ENCODE data around the gene NR3C1. TPM values are rescaled to one million over a fixed set of nuclear protein-coding genes. Genes with fewer than 3 reads are reported as not detected.
A peak's percentile ranks its signal among the peaks of the same experiment; 100 is the strongest.

Gene NR3C1
- 10 to 100 TPM; 67.8 to 73.5 TPM for total RNA-seq
- long read RNA-seq, donor 1, full-length matches to known transcripts: 6 of 37 reads
- long read RNA-seq, donor 1, partial matches to known transcripts: 23 of 37 reads
- long read RNA-seq, donor 1, other reads (novel, unspliced or antisense): 8 of 37 reads
- long read RNA-seq, donor 2, partial matches to known transcripts: 94 of 112 reads
- long read RNA-seq, donor 2, other reads (novel, unspliced or antisense): 18 of 112 reads

DNA sequence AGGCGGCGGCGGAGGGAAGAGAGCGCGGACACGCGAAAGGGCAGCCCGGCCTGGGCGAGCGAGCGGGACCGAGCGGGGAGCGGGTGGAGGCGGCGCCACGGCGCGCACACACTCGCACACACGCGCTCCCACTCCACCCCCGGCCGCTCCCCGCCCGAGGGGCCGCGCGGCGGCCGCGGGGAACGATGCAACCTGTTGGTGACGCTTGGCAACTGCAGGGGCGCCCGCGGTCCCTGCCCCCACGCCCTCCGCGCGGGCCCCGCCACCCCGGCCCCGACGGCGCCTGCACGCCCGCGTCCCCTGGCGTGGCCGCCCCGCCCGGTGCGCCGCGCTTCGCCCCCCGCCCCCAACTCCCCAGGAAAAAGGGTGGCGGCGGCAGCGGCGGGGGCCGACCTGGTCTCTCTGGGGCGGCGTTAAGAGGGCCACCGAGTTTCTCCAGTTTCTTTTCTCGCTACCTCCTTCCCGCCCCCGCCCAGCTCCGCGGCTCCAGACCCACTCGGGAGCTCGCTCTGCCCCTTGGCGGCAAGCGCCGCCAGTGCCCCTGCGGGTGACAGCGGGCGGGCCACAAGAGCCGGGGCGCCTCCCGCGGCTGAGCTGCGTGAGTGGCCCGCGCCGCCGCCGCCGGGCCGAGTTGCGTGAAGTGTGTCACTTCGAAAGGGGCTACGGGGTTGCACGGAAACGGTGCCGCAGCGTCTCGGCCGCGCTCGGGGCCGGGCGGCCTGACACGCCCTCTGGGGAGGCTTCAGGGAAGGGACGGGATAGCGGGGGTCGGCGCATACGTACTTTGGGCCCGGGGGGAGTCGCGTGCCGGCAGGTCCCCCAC is at the start of gene NR3C1:
Gene NR3C1 (minus strand): TSS at position 94 of the 823 bp plus-strand sequence. CDS start 2,847 bp downstream, outside the sequence.
- intact Hi-C loops (cut with DNase I): loop anchor here (10.0 kb wide), 4 partner anchors 249 to 479 kb away; no protein-coding TSS in a partner anchor
- DNase-seq (ENCODE audit: low spot score): peak; percentile 96

GRCh38 chr5:143449772-143450171 is 46.3 kb upstream of the NR3C1 start:
- intact Hi-C loops (cut with DNase I): no loop called here
- no peak for DNase-seq (ENCODE audit: low spot score)

DNA sequence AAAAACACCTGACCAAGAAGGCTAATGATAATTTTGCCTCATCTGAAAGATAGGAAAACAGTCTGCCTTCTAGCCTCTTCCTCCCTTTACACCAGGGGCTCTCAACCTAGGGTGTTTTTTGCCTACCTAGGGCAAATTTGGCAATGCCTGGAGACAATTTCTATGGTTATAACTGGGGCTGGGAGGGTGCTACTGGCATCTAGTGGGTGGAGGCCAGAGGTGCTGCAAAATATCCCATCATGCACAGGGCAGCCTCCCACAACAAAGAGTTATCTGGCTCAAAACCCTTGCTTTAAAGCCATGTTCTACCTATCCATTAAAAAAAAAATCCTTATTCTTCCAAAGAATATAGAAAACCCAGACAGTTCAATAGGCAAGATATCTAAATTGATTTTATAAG is 45.0 kb upstream of the NR3C1 start:
- no peak for DNase-seq (ENCODE audit: low spot score)
- intact Hi-C loops (cut with DNase I): no loop called here

DNA sequence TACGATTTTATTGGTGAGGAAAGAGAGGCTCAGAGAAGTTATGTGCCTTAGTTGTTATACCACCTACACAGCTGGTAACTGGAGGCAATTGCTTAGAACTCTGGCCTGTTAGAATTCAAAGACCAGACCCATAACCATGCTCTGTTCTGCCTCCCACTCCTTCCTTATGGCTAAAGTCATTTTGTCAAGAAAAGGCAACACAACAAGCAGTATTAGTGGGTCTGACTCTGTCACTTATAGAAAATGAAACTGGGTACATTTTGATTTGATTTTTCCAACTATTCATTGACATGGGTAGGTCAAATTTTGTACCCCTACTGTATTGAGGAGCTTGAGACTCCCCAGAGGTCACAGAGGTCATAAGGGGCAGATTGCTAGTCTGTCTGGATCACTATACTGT is 44.5 kb upstream of the NR3C1 start:
- DNase-seq (ENCODE audit: low spot score): no peak
- intact Hi-C loops (cut with DNase I): no loop called here

- DNase-seq (ENCODE audit: low spot score): no peak
- intact Hi-C loops (cut with DNase I): no loop called here
These were observed 43.2 kb upstream of the NR3C1 start for GRCh38 chr5:143446535-143447226.

DNA sequence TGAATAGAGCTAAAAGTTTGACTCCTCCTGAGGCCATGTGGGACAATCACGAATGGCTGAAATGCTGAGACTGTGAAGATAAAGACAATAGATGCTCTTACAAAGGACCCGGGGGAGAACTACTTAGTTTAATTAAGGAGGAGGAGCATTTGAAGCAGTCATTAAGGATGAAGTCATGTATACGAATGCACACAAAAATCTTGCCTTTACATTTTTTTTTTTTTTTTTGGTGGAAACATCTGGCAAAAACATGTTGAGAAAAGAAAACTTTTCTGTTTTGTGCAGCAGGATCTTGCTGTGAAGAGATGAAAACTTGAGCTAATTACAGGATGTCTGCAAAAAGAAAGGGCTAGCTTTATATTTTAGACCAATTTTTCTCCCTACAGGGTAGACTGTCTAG is 42.3 kb upstream of the NR3C1 start:
- intact Hi-C loops (cut with DNase I): no loop called here
- DNase-seq (ENCODE audit: low spot score): no peak

- intact Hi-C loops (cut with DNase I): no loop called here
- no peak for DNase-seq (ENCODE audit: low spot score)
These were observed 39.8 kb upstream of the NR3C1 start for GRCh38 chr5:143443330-143443729.

DNA sequence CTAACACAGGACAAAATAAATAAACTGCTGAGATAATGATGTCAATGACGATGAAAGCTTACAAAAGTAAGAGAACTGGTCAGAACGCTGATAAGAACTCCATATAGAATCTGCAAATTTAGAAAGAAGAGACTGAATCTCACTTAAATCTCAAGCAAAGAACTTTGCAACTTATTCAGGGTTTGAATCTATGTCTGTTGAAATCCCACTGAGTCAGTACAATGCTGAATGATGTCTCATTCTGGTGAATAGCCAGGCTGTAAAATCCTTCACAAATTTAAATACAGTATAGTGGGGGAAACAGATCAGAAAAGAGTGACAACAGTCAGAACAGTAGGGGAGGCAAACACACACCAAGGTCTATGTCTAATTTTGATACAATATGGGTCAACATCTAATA is 38.9 kb upstream of the NR3C1 start:
- DNase-seq (ENCODE audit: low spot score): no peak
- intact Hi-C loops (cut with DNase I): no loop called here

DNA sequence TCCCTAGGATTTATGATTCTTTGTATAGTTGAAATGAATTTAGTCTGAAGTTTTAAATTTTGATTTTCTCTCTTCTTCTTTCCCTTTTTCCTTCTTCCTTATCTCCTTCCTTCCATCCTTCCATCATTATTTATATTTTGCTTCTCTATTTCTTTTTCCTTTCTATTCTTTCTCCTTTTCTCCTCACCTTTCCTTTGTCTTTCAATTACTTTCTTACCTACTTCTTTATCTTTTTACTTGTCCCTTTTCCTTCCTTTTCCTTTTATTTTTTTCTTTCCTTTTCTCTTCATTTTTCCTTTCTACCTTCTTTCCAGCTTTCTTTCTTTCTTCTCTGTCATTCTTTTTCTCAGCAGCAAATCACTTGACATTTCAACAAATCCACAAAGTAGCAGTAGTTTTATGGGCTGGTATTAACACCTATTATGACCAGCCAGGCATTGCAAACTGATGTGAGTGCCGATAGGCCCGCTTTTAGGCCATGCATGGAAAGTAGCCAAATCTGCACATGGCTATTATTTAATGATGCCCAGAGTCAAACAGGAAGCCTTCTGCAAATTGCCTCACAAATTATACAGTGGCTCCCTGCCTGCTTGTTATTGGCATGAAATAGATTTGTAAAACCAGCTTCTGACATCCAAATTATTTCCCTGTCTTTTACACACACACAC is 37.1 kb upstream of the NR3C1 start:
- DNase-seq (ENCODE audit: low spot score): no peak
- intact Hi-C loops (cut with DNase I): no loop called here

GRCh38 chr5:143437666-143438273 is 34.3 kb upstream of the NR3C1 start:
- DNase-seq (ENCODE audit: low spot score): no peak
- intact Hi-C loops (cut with DNase I): loop anchor here in 1 of 2 donors (1.0 kb wide), 1 partner anchor 21 kb away; no protein-coding TSS in a partner anchor

- intact Hi-C loops (cut with DNase I): loop anchor here in 1 of 2 donors (1.0 kb wide), 1 partner anchor 21 kb away; no protein-coding TSS in a partner anchor
- no peak for DNase-seq (ENCODE audit: low spot score)
These were observed 33.4 kb upstream of the NR3C1 start for GRCh38 chr5:143436871-143437270.

DNA sequence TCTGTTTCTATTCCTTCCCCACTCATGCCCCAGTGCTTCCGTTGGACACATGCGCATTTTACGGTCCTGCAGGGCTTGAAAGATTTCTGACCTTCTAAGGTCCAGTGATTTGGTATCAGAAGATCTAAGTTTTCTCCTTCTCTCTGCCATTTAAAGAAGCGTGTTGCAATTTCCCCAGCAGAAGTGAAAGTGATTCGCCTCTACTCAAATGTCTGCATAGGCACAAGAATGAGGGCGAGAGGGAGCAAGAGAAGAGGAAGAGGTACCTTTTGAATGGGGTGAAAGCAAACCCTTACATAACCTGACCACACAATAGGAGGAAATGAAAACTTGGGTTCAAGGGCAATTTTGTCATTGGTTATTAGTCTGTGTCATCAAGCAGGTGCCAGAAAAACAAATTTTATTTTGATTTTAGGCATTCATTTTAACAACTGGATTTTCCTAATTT is 31.7 kb upstream of the NR3C1 start:
- intact Hi-C loops (cut with DNase I): no loop called here
- no peak for DNase-seq (ENCODE audit: low spot score)

- no peak for DNase-seq (ENCODE audit: low spot score)
- intact Hi-C loops (cut with DNase I): no loop called here
These were observed 31.0 kb upstream of the NR3C1 start for GRCh38 chr5:143434261-143435209.

DNA sequence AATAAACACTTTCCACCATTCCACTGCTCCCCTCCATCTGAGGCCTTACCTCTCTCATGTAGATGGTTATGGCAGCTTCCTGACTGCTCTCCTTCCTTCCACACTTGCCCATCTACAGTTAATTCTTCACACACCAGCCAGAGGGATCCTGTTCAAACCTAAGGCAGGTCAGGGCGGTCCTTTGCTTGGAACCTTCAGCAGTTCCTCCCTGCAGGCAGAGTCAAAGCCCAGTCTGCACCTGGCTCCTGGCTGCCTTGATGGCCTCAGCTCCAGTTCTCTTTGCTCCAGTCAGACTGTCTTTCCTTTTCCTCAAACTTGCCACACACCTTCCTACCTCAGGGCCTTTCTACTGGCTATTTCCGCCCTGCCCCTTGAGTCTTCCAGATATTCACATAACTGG is 30.2 kb upstream of the NR3C1 start:
- intact Hi-C loops (cut with DNase I): no loop called here
- no peak for DNase-seq (ENCODE audit: low spot score)

DNA sequence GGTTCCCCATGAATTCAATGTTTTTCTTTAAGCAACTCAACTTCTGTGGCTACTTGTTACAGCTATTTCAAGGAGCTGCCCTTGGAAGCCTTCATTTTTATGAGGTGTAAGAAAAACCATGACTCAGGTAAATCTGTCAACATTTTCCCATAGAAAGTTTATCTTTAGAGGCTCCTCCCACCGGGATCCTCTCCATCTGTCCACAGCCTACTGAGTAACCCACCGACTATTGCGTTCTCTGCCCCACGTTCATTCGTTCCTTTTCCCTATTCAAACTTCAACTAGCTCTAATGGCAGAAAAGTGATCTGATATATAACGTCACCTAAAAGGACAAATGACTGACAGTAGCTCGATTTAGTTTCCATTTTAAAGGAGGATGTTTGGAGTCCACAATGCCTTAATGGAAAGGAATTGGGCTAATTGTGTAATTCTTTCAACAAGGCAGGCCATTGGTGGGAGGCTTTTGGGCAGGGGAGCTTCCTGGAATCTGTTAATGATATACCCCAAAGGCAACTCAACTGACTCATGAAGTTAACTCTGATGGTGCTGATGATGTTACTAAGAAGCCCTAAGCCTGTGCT is 29.3 kb upstream of the NR3C1 start:
- no peak for DNase-seq (ENCODE audit: low spot score)
- intact Hi-C loops (cut with DNase I): no loop called here

- no peak for DNase-seq (ENCODE audit: low spot score)
- intact Hi-C loops (cut with DNase I): no loop called here
These were observed 28.3 kb upstream of the NR3C1 start for GRCh38 chr5:143431789-143432188.

DNA sequence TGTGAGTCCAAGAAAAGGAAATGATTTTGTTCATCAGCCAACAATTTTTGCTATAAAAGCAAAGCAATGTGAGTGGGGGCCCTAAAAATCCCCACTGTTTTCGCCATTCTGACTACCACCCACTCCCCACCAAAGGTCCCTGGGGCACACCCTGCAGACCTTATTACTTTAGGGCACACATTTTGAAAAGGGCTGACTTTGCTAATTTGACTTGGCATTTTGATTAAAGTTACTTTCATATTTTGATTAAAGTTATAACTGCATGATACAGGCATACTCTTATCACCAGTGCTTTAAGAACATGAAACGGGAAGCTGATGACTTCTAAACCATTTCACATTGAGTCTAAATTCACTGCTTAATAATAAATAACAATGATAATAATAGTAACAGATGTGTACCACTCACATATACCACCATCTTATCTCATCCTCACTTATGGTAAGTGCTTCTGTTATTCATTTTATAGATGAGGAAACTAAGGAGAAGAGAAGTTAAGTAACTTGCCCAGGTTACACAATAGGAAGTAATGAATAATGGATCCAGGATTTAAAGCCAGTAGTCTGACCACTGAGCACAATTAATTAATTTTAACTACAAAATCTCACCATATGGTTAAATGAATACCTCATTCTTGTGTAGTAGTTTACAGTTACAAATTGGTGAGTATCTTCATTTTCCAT is 25.4 kb upstream of the NR3C1 start:
- DNase-seq (ENCODE audit: low spot score): no peak
- intact Hi-C loops (cut with DNase I): no loop called here
